CD14-positive monocyte (primary cell): ENCODE results near the gene IL3. TPM values are rescaled to one million over a fixed set of nuclear protein-coding genes. Genes with fewer than 3 reads are reported as not detected.

ENCODE experiments used
- DNase-seq, 3 donors: peaks; one replicate each; pipeline ENCODE4 v3.0.0-alpha.2; 2011 to 2022
- H2AFZ ChIP-seq: 2 replicates; pipeline ENCODE4 v1.6.0; 2012; ENCODE audit warnings: mild to moderate bottlenecking, low read depth, low read length, inconsistent platforms; ENCODE audit not compliant: insufficient read depth, poor library complexity, severe bottlenecking
- H3K27ac ChIP-seq, 2 donors: 1 replicate in 1 of 2; 2 replicates in 1 of 2; pipeline ENCODE4 v1.5.1; 2012 to 2013; ENCODE audit warnings: low read length in 2 of 2, control low read depth in 1 of 2, inconsistent platforms in 1 of 2, low read depth in 1 of 2, mild to moderate bottlenecking in 1 of 2
- H3K27me3 ChIP-seq, 2 donors: one replicate each; pipeline versions ENCODE4 v1.6.0 to v1.6.1; 2011 to 2013; ENCODE audit warnings: low read length in 2 of 2; ENCODE audit not compliant: control insufficient read depth in 2 of 2, insufficient read depth in 2 of 2
- H3K36me3 ChIP-seq, 2 donors: replicated peaks in 1 of 2; 1 replicate in 1 of 2; 2 replicates in 1 of 2; pipeline versions ENCODE4 v1.5.1 to v1.6.1; 2012 to 2013; ENCODE audit warnings: low read length in 2 of 2, control low read depth in 1 of 2, inconsistent platforms in 1 of 2, mild to moderate bottlenecking in 1 of 2; ENCODE audit not compliant: insufficient read depth in 2 of 2, control insufficient read depth in 1 of 2
- H3K4me1 ChIP-seq, 2 donors: 1 replicate in 1 of 2; 2 replicates in 1 of 2; pipeline versions ENCODE4 v1.5.1 to v1.6.1; 2012 to 2013; ENCODE audit warnings: low read length in 2 of 2, control low read depth in 1 of 2, inconsistent platforms in 1 of 2, mild to moderate bottlenecking in 1 of 2, moderate library complexity in 1 of 2; ENCODE audit not compliant: insufficient read depth in 2 of 2, control insufficient read depth in 1 of 2
- H3K4me2 ChIP-seq: replicated peaks from 2 replicates; pipeline ENCODE3; 2012; ENCODE audit warnings: low read length, moderate library complexity, mild to moderate bottlenecking; ENCODE audit not compliant: poor library complexity, severe bottlenecking; ENCODE audit errors: extremely low read depth
- H3K4me3 ChIP-seq, 3 experiments: fragments of 200-600 bp in 1 of 3; sonication (generic) in 1 of 3; replicated peaks in 1 of 3; 1 replicate in 2 of 3; 2 replicates in 1 of 3; pipeline ENCODE4 v1.5.1; 2011 to 2013; ENCODE audit warnings: low read length in 3 of 3, mild to moderate bottlenecking in 3 of 3, control low read depth in 2 of 3, low read depth in 2 of 3, inconsistent platforms in 1 of 3, moderate library complexity in 1 of 3
- H3K79me2 ChIP-seq: 2 replicates; pipeline ENCODE4 v1.6.0; 2012; ENCODE audit warnings: mild to moderate bottlenecking, control low read depth, inconsistent platforms, low read length, moderate library complexity; ENCODE audit not compliant: insufficient read depth
- H3K9ac ChIP-seq: 2 replicates; pipeline ENCODE4 v1.6.0; 2017; ENCODE audit warnings: low read length, mild to moderate bottlenecking; ENCODE audit not compliant: insufficient read depth, poor library complexity, severe bottlenecking
- H3K9me3 ChIP-seq, 2 donors: replicated peaks in 1 of 2; 1 replicate in 1 of 2; 2 replicates in 1 of 2; pipeline versions ENCODE4 v1.5.1 to v1.6.1; 2012 to 2013; ENCODE audit warnings: low read length in 2 of 2, control low read depth in 1 of 2; ENCODE audit not compliant: control insufficient read depth in 1 of 2, insufficient read depth in 1 of 2
- H4K20me1 ChIP-seq: 2 replicates; pipeline ENCODE4 v1.6.0; 2012; ENCODE audit warnings: mild to moderate bottlenecking, low read length, control low read depth, moderate library complexity; ENCODE audit not compliant: insufficient read depth
- H3K27ac Mint-ChIP-seq, 7 donors: one replicate each; pipeline ENCODE4 v1.8.0; 2020; ENCODE audit warnings: mild to moderate bottlenecking in 7 of 7, mixed read lengths in 7 of 7, moderate library complexity in 6 of 7, inconsistent platforms in 2 of 7
- H3K27me3 Mint-ChIP-seq, 3 donors: one replicate each; pipeline ENCODE4 v1.8.0; 2021 to 2022; ENCODE audit warnings: low read depth in 3 of 3, mild to moderate bottlenecking in 3 of 3, mixed read lengths in 3 of 3, moderate library complexity in 3 of 3, inconsistent platforms in 1 of 3
- H3K36me3 Mint-ChIP-seq, 2 donors: one replicate each; pipeline ENCODE4 v1.8.0; 2020; ENCODE audit warnings: mixed read lengths in 2 of 2, inconsistent platforms in 1 of 2, mild to moderate bottlenecking in 1 of 2
- H3K4me1 Mint-ChIP-seq: one replicate; pipeline ENCODE4 v1.8.0; 2020; ENCODE audit warnings: mild to moderate bottlenecking, mixed read lengths
- H3K4me3 Mint-ChIP-seq, 2 donors: one replicate each; pipeline ENCODE4 v1.8.0; 2020; ENCODE audit warnings: mild to moderate bottlenecking in 2 of 2, mixed read lengths in 2 of 2, moderate library complexity in 1 of 2
- H3K9me3 Mint-ChIP-seq, 7 donors: one replicate each; pipeline ENCODE4 v1.8.0; 2020 to 2022; ENCODE audit warnings: mixed read lengths in 7 of 7, mild to moderate bottlenecking in 6 of 7, moderate library complexity in 6 of 7, inconsistent platforms in 2 of 7
- WGBS: methylation state at CpG from one replicate; pipeline ENCODE4 v1.1.5; 2013; ENCODE audit warnings: missing lambda C conversion rate; ENCODE audit not compliant: insufficient coverage; 5-methylcytosine and 5-hydroxymethylcytosine counted together
- intact Hi-C, 2 donors: fragments of 100-400 bp; cut with micrococcal nuclease; formaldehyde crosslinking; loops; one replicate each; pipeline versions ENCODE4 v1.15.0 to v1.15.1; 2023
- polyA plus RNA-seq, 3 donors: library from polyadenylated mRNA; depleted of rRNA in 1 of 3; unstranded in 2 of 3; stranded (reverse) in 1 of 3; fragments of 300-500 nt in 2 of 3; fragments of >200 nt in 1 of 3; fragmentation: Illumina TruSeq in 2 of 3; gene quantifications; 1 replicate in 2 of 3; 2 replicates in 1 of 3; pipeline ENCODE4 v1.2.3, GENCODE V29; 2012 to 2021
- TF ChIP-seq, protein P1 (sequence below): fragments of 200-600 bp; IDR thresholded peaks from one replicate; pipeline ENCODE4 v1.8.0; 2022; ENCODE audit warnings: antibody characterized with exemption, mild to moderate bottlenecking

IL3 gene
- polyA plus RNA-seq, 3 donors: not detected

DNA sequence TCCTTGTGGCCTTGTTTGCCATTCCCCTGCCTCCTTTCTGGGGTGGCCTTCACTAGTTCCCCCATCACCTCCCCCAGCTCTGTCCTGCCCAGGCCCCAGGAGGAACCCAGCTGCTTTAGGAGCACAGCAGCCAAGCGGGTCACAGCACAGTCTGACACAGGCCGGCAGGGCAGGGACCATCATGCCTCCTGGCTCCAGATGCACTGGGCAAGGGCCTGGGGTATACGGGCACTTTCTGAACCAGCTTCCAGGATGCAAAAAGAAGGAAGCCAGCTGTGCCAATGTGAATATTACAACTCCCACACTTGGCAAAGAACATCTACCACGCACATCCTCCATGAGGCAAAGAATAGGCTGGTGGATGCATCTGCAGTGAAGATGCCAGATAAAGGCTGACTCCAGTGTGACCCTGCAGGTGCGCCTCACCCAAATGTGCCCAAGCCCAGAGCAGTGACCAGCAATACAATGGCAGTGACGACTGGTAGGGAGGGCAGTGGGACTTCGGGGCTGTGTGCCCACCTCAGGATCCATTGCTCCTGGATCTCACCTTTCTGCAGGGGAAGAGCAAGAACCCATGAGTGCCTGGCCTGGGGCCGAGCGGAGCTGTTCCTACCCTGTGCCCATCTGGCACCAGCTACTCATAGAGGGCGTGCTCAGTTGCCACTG is 6.3 kb upstream of the IL3 start:
- Mint-ChIP-seq H3K9me3 (no peaks in the 10 kb centered on the region), H3K36me3 (no peaks in the 10 kb centered on the region), H3K27ac (peak overlapping the region in 1 of 7 donors; percentile 37), H3K4me1 (peaks cover 11% of the 10 kb centered on the region), H3K27me3 (peaks cover 5 to 17% (median 12%) of the 10 kb centered on the region in 3 donors), H3K4me3 (no peak overlapping the region)
- Histone ChIP-seq H3K27ac (no peak overlapping the region), H3K4me3 (no peak overlapping the region), H3K27me3 (no peaks in the 10 kb centered on the region), H4K20me1 (no peaks in the 10 kb centered on the region), H3K36me3 (no peaks in the 10 kb centered on the region), H2AFZ (no peak overlapping the region), H3K9ac (no peak overlapping the region), H3K9me3 (no peaks in the 10 kb centered on the region), H3K4me2 (no peak overlapping the region), H3K4me1 (peaks cover 0 to 8% of the 10 kb centered on the region in 2 donors), H3K79me2 (no peaks in the 10 kb centered on the region)
- no peak for DNase-seq
- TF ChIP-seq, protein P1, sequence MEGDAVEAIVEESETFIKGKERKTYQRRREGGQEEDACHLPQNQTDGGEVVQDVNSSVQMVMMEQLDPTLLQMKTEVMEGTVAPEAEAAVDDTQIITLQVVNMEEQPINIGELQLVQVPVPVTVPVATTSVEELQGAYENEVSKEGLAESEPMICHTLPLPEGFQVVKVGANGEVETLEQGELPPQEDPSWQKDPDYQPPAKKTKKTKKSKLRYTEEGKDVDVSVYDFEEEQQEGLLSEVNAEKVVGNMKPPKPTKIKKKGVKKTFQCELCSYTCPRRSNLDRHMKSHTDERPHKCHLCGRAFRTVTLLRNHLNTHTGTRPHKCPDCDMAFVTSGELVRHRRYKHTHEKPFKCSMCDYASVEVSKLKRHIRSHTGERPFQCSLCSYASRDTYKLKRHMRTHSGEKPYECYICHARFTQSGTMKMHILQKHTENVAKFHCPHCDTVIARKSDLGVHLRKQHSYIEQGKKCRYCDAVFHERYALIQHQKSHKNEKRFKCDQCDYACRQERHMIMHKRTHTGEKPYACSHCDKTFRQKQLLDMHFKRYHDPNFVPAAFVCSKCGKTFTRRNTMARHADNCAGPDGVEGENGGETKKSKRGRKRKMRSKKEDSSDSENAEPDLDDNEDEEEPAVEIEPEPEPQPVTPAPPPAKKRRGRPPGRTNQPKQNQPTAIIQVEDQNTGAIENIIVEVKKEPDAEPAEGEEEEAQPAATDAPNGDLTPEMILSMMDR: no peak
- intact Hi-C loops: no loop called here
- WGBS: 97% methylated on average over 9 of the region's 10 CpGs

DNA sequence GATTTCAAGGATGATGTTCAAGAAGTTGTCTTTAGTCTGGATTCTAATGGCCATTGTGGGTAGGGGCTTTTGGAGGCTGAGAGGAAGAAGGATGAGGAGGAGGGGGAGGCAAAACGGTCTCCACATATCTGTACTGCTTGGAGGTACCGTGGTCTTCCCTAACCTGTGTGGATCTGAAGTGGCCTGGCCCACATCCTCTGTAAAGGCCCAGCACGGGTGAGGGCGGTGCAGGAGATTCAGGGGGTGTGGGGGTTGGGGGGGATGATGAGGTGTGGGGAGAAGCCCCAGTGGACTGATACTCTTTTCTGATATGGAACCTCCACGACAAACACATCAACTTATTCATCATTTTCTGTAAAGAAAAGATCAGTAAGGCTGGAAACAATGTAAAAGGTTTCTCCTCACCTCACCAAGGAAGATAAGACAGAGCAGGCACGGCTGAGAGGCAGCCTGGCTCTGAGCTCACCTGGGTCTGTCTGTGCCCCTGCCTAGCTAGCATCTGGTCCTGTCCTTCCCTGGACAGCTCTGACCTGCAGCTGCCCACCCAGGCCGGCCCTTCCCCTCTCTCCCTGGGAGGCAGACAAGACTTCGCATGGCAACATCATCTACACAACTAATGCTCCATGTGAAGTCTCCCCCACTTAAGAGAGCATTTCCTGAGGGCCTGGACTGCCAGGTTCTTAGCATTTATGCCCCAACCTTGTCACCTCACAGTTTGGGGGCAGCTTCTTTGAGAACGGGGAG is 5.6 kb upstream of the IL3 start:
- Mint-ChIP-seq H3K27ac (no peak overlapping the region), H3K36me3 (no peaks in the 10 kb centered on the region), H3K27me3 (peaks cover 5 to 17% (median 8%) of the 10 kb centered on the region in 3 donors), H3K4me1 (peaks cover 10% of the 10 kb centered on the region), H3K4me3 (no peak overlapping the region), H3K9me3 (no peaks in the 10 kb centered on the region)
- Histone ChIP-seq H3K79me2 (no peaks in the 10 kb centered on the region), H4K20me1 (no peaks in the 10 kb centered on the region), H3K4me1 (peaks cover 0 to 7% of the 10 kb centered on the region in 2 donors), H3K4me2 (no peak overlapping the region), H3K36me3 (no peaks in the 10 kb centered on the region), H3K27ac (no peak overlapping the region), H3K9ac (no peak overlapping the region), H3K9me3 (no peaks in the 10 kb centered on the region), H3K27me3 (no peaks in the 10 kb centered on the region), H3K4me3 (no peak overlapping the region), H2AFZ (no peak overlapping the region)
- WGBS: 90% methylated on average over 3 of the region's 9 CpGs
- peak in 1 of 3 donors; percentile 0 for DNase-seq
- intact Hi-C loops: no loop called here
- TF ChIP-seq, protein P1: no peak
